ENCODE measurements around the gene CAST.
A peak's percentile ranks its signal among the peaks of the same experiment; 100 is the strongest.

Gene CAST

DNA sequence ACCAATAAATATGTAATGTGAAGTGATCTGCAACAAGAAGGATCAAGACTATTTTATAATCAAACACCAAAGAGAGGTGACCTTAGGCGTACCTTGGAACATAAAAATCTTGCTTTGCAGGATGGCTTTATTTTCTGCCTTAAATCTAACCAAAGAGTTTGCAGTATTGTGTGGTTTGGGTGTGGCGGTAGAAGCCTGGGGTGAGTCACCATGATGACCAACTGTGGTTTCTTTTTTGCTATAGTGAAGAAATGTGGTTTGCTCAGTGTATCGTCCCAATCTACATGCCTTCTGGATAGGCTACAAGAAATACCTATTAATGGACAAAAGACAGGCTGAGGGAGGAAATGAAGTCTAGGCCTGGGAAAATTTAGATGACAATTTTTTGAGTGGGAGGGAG, 5.1 kb upstream of the CAST start:
- Histone ChIP-seq H3K9me3 (no peaks in the 10 kb centered on the region), H3K4me3 (no peak overlapping the region), H3K27ac (no peak overlapping the region), H3K36me3 (no peaks in the 10 kb centered on the region), H3K4me1 (peaks cover 0 to 7% (median 5%) of the 10 kb centered on the region in 4 donors), H3K27me3 (no peaks in the 10 kb centered on the region)
- DNase-seq = peak in 1 of 2 donors; percentile 39
- TF ChIP-seq, protein P1, sequence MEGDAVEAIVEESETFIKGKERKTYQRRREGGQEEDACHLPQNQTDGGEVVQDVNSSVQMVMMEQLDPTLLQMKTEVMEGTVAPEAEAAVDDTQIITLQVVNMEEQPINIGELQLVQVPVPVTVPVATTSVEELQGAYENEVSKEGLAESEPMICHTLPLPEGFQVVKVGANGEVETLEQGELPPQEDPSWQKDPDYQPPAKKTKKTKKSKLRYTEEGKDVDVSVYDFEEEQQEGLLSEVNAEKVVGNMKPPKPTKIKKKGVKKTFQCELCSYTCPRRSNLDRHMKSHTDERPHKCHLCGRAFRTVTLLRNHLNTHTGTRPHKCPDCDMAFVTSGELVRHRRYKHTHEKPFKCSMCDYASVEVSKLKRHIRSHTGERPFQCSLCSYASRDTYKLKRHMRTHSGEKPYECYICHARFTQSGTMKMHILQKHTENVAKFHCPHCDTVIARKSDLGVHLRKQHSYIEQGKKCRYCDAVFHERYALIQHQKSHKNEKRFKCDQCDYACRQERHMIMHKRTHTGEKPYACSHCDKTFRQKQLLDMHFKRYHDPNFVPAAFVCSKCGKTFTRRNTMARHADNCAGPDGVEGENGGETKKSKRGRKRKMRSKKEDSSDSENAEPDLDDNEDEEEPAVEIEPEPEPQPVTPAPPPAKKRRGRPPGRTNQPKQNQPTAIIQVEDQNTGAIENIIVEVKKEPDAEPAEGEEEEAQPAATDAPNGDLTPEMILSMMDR (IDR thresholded peaks at IDR 0.05) = no peak
- intact Hi-C loops (cut with DNase I; ENCODE audit: low total_unique reads) = no loop called here

DNA sequence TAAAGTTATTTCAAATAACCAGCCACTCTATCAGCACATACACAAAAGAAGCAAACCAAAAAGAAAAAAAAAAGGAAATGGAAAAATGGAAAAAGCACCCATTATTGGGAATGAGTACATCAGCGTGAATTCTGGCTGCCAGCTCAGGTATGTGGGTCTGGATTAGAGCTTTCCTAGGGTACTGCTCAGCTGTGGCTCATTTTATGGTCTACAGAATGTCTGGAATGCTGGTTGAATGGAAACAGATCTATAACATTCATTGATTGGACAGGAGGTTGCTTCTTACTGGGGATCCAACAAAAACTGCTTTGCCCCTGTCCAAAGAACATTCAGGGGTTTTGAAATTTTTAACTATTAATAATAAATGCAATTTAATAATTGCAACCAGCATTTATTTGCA, 3.9 kb upstream of the CAST start:
- no peaks in the 10 kb centered on the region for H3K9me3 ChIP-seq
- no peak for DNase-seq
- no peak overlapping the region for H3K27ac ChIP-seq
- H3K27me3 ChIP-seq = no peaks in the 10 kb centered on the region
- peaks cover 0 to 7% (median 5%) of the 10 kb centered on the region in 4 donors for H3K4me1 ChIP-seq
- TF ChIP-seq, protein P1 (IDR thresholded peaks at IDR 0.05) = no peak
- H3K36me3 ChIP-seq = peaks cover 0 to 4% (median 0%) of the 10 kb centered on the region in 3 donors
- H3K4me3 ChIP-seq = no peak overlapping the region
- intact Hi-C loops (cut with DNase I; ENCODE audit: low total_unique reads) = no loop called here

DNA sequence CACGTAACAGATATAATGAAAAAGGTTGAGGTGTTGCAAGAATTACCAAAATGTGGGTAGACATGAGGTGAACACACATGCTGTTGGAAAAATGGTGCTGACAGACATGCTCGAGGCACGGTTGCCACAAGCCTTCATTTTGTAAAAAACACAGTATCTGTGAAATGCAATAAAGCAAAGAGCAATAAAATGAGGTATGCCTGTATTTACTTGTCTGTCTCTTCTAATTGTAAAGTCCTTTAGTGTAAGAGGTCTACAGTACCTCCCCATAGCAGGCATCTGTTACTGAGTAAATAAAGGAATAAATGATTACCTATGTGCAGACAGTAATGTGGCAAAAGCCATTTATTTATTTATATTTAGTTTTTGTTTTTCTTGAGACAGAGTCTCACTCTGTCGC, 3.0 kb upstream of the CAST start:
- TF ChIP-seq, protein P1 (IDR thresholded peaks at IDR 0.05) = no peak
- H3K4me1 ChIP-seq = peaks cover 0 to 13% (median 9%) of the 10 kb centered on the region in 4 donors
- intact Hi-C loops (cut with DNase I; ENCODE audit: low total_unique reads) = no loop called here

DNA sequence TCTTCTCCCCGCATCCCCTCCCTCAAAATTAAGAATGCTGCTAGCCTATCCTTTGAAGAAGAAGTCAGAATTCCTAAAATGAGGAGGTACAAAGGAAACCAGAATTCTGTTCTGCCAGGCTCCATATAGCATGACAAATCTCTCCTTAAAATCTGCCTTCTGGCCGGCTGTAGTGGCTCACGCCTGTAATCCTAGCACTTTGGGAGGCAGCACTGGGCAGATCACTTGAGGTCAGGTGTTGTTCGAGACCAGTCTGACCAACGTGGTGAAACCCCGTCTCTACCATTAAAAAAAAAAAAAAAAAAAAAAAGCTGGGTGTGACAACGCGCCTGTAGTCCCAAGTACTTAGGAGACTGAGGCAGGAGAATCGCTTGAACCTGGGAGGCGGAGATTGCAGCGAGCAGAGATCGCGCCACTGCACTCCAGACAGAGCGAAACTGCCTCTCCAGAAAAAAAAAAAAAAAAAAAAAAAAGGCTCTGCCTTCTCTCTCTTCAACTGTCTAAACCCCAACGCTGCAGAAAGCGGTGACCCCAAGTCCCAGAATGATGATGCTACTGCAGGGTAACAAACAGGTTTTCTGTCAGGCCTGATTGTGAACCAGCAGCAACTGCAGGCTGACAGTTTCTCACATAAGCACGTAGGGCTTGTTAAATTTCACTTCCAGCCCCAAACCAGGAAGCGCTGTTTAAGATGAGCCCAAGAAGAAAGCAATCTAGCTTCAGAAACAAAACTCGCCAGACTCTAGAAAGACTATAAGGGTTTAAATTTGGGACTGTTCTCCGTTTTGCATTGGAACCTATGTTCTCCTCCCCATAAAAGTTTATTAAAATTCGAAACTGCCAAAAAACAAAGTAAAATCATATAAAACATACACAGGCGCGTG, 963 bp upstream of the CAST start:
- no peaks in the 10 kb centered on the region for H3K9me3 ChIP-seq
- H3K27ac ChIP-seq = peak overlapping the region; percentile 100
- TF ChIP-seq, protein P1 (IDR thresholded peaks at IDR 0.05) = no peak
- peaks cover 0 to 4% (median 0%) of the 10 kb centered on the region in 3 donors for H3K36me3 ChIP-seq
- H3K4me3 ChIP-seq = peak overlapping the region; percentile 98 to 100
- no peaks in the 10 kb centered on the region for H3K27me3 ChIP-seq
- peaks cover 0 to 30% (median 12%) of the 10 kb centered on the region in 4 donors for H3K4me1 ChIP-seq
- intact Hi-C loops (cut with DNase I; ENCODE audit: low total_unique reads) = loop anchor here (10.0 kb wide), 1 partner anchor 696 kb away; the partner anchor contains the start of gene ELL2
- peak; percentile 35 to 72 for DNase-seq

More for the DNA sequence above, 3.0 kb upstream of the CAST start:
- no peak for DNase-seq
- Histone ChIP-seq H3K27me3 (no peaks in the 10 kb centered on the region), H3K27ac (no peak overlapping the region), H3K4me3 (no peak overlapping the region), H3K9me3 (no peaks in the 10 kb centered on the region), H3K36me3 (peaks cover 0 to 4% (median 0%) of the 10 kb centered on the region in 3 donors)

DNA sequence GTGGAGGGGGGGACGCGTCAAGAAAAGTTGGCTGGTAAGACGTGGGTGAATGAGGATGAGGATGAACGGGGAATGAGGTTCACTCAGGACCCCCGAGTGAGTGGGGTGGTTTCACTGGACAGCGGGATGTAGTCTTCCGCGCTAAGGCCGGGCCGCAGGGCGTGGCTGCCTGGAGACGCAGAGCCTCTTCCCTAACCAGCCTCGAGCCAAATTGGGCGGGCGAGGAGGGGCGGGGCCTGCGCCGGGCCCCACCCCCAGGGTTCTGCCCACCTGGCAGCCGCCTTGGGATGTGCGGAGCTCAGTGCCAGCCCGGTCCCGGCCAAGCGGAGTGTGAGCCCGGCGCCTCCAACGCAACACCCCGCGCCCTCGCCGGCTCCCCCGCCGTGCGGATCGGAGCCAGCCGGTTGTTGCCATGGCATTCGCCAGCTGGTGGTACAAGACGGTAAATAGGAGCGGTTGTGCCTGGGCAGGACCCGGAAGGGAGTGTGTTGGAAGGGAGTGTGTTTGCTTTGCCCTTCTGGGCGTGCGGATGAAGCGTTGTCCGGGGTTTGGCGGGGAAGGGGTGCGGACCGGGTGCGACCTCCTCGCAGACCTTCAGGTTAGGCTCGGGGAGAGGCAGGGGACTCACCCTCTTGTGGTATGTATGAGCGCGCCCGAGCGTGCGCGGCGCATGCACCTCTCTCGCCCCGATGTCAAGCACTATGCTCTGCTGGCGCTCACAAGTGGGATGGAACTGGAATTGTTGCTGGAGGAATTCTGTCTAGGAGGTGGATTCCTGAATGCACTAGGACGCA, 746 bp downstream of the CAST start:
- intact Hi-C loops (cut with DNase I; ENCODE audit: low total_unique reads) = loop anchor here (2.0 to 10.0 kb wide), 3 partner anchors 40 to 804 kb away; partner anchors contain the start of gene ELL2
- no peaks in the 10 kb centered on the region for H3K9me3 ChIP-seq
- H3K36me3 ChIP-seq = peaks cover 0 to 4% (median 0%) of the 10 kb centered on the region in 3 donors
- TF ChIP-seq, protein P1 (IDR thresholded peaks at IDR 0.05) = no peak
- H3K4me1 ChIP-seq = peaks cover 0 to 38% (median 10%) of the 10 kb centered on the region in 4 donors
- peak overlapping the region; percentile 100 for H3K27ac ChIP-seq
- peak; percentile 93 to 98 for DNase-seq
- no peaks in the 10 kb centered on the region for H3K27me3 ChIP-seq
- peak overlapping the region; percentile 98 to 100 for H3K4me3 ChIP-seq

Data from tibial artery (tissue), 4 donors.